HG02943 (cell line): ENCODE data around the gene CACFD1.

Experiments
- ATAC-seq: cut with Tn5 transposase; IDR thresholded peaks from one replicate; pipeline ENCODE4 v1.9.1; 2021; ENCODE audit warnings: mild to moderate bottlenecking, low read depth, moderate library complexity; ENCODE audit not compliant: unreplicated experiment

Gene CACFD1

DNA sequence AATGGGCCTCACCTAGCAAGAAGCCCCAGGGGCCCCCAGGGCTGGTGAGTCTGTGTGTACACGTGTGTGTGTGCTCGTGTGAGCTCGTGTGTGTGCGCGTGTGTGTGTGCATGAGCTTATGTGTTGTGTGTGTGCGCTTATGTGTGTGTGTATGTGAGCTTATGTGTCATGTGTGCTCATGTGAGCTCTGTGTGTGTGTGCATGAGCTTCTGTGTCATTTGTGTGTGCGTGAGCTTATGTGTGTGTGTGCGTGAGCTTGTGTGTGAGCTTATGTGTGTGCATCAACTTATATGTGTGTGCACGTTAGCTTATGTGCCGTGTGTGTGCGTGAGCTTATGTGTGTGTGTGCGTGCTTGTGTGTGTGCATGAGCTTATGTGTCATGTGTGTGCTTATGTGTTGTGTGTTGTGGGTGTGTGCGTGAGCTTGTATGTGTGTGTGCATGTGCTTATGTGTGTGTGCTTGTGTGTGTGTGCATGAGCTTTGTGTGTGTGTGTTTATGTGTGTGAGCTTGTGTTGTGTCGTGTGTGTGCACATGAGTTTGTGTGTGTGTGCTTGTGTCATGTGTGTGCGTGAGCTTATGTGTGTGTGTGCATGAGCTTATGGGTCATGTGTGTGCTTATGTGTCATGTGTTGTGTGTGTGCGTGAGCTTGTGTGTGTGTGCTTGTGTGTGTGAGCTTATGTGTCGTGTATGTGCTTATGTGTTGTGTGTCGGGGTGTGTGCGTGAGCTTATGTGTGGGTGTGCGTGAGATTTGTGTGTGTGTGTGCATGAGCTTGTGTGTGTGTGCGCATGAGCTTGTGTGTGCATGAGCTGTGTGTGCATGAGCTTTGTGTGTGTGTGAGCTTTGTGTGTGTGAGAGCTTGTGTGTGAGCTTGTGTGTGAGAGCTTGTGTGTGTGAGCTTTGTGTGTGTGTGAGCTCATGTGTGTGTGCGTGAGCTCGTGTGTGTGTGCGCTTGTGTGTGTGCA, 35.8 kb downstream of the CACFD1 start:
- ATAC-seq = no peak

DNA sequence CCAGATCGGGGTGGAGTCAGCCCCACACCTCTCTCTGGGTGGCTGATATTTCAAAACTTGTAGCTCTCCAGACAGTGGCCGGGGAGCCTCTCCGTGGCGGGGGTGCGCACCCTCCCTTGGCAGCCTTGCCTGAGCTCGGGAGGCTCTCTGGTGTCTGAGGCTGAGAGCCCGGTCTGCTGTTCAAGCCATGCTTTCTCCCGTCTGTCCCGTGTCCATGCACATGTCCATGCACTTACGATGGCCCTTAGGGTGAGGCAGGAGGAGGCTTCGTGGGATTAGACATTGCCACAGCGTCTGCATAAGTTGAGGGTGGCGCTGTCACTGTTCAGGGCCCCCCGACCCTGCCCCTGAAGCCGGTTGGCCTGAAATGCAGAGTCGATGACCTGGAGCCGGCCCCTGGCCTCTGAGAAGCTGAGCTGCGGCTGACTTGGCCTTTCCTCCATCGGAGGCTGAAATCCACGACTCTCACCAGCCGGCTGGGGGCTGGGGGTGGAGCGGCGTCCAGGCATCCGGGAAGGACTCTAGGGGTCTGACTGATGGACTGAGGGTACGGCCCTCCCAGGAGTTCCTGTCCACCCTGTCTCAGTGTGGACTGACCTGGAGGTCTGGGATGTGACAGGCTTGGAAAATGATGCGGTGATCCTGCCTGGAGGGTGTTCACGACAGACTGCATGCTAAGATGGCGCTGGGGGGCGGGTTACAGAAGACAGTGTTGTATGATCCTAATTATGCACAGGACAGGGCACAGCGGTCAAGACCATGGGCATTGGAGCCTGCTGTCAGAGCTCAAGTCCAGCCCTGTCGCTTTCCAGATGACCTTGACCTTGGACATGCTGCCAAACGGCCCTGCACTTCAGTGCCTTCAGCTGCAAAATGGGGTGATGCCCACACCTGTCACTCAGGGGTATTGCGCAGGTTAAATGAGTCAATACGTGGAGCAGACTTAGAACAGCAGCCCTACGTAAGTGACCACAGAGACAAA, 37.4 kb downstream of the CACFD1 start:
- no peak for ATAC-seq

DNA sequence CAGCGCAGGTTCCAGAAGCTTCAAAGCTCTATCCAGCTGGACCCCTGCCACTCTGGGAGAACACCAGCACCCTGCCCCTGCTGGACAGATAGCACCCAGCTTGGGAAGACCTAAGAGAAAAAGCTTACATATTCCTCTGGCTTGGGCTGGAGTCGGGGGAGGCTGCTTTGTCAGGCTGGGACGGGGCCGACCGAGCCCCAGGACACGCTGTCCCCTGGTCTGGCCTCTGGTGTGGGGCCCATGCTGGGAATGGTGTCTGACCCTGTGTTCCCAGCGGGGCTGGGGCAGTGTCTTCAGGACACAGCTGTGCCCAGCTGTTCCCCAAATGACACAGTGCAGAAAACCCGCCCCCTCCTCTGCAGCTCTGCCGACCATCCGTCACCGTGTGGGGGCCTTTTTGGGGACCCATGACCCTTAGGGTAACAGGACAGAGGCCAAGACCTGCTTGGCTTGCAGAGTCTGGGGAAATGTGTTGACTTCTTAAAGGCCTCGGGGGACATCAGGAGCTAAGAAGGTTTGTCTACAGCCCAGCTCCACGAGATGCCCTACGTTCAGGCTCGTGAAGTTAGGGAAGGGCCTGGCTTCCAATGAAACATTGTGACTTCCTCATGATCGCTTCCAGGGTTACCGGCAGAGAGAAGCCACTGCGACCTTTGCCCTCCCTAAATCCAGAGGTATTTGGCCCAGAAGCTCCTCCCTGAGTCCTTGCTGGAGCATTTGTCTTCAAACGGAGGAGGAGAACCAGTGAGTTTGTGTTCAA, 39.5 kb downstream of the CACFD1 start:
- no peak for ATAC-seq

DNA sequence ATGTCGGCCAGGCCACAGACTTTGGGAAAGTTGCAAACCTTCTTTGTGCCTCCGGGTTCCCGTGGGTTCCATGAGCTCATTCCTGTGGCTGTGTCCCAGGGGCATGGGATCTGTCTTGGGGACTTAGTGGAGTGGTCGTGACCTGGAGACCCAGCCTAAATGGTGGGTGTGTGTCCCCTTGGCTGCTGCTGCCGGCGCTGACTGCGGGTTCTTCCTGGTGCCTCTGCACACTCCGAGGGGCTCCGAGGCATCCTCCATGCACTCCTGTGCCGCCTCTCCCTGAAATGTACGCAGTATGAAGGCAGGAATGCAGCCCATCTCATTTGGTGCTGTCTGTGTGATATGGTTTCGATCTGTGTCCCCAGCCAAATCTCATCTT, 40.1 kb downstream of the CACFD1 start:
- no peak for ATAC-seq

DNA sequence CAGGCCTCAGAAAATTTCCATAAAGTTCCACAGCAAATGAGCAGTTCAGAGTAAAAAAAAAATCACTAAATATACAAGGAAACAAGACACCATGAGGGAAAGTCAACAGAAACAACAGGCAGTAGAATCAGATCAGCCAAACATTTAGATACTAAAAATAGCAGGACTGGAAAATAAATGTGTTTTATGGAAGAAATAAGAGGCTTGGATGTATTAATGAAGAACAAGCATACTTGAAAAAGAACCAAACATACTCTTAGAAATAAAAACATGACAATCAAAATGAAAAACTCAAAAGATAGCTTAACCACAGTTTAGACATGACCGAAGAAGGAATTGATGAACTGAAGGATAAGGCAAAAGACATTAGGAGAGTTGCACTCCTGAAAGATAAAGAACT, 42.3 kb downstream of the CACFD1 start:
- no peak for ATAC-seq

DNA sequence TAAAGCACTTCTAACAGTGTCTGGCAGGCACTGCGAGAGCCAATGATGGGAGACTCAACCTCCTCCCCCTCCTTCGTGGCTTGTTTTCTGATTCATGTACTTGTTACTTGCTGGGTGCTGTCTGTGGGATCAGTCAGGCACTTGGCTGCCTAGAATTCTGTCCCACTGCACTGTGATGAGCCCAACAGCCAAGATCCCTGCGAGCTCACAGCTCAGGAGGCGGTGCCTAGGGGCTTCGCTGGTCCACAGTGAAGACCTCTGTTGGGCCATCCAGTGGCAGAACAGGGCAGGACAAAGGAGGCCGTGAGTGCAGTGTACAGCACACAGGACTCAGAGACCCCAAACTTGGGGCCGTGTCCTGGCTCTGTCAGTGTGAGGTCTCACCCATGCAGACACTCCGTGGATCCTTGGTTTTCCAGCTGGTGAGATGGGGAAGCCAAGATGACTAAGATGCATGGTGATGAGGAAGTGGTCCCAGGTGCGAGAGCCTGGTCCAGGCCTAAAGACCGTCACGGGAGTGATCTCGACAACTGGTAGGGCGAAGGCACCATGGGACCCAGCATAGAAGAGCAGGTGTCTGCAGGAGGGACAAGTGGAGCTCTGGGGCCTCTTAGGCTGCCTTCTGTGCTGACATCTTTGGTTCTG, 45.5 kb downstream of the CACFD1 start:
- no peak for ATAC-seq

DNA sequence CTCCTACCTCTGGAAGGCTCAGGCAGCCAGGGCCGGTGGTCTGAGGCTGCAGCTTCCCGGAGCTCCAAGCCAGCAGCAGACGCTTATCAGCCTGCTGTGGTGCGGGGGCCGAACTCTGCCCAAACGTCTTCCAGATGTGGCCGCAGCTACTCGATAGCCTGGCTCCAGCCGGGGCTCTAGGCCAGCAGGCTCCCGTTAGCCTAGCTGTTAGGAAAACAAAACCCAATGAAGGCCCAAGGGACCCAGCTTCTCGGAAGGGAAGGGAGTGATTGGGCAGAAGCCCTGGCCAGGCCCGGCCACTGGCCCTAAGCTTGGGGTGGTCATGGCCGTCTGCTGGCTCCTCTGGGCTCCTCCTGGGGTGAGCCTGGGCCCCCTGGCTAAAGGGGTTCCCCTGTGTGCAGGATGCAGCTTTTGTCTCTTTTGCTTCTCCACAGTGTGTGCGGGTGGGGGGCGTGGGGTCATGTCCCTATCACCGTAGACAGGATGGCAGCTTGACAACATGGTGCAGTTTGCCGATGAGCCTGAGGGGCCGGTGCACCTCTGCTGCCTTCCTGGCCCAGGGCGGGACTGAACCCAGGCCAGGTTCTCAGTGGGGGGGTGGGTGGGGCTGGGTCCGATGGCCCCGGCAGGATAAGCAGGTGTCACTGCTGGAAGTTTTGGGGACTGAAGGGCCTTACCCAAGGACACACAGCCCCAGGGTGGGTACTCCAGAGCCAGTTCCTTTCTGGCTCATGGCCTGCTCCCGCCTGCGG, 46.3 kb downstream of the CACFD1 start:
- no peak for ATAC-seq

DNA sequence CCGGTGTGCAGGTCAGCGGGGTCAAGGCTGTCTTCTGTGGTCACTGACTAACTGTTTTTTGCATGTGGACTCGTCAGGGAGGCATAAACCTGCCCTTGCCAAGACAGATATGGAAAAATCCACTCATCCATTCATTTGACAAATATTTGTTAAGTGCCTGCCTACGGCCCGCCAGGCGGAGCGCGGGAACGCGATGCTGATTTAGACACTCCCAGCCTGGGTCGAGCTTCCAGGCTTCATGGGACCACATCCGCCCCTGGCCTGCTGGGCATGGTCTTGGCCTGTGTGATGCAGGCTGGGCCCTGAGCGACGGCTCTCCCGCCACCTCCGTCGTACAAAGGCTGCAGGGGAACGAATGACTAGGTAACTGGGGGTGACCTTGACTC, 46.9 kb downstream of the CACFD1 start:
- no peak for ATAC-seq

DNA sequence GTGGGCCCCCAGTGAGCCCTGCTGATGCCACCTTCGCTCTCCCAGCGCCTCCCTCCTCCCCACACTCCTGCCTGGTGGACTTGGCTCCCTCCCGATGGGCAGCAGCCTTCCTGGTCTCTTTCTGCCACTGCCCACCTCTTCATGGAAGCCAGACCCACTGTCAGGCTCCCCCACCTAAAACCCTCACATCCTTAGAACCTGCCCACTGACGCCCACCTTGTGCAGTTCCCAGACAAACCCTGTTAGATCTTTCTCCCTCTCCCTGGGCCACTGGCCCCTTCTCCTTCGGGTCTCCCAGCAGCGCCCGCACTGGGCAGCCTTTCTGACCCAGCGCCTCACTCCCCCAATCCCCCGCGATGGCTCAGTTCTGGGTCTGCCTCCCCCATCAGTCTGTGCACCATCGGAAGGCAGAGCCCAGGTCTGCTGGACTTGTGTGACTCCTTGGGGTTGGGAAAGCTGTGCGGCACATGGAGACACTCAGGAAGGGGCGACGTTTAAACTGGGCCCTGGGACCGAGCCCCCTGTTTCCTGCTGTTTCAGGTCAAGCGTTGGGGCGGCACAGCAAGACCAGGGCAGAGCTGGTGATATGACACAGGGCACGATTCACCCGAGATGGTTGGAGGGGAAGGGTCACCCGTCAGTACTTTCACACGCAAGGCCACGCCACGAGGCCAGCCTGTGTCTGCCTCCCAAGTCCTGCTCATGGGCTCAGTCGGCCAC, 47.6 kb downstream of the CACFD1 start:
- no peak for ATAC-seq

DNA sequence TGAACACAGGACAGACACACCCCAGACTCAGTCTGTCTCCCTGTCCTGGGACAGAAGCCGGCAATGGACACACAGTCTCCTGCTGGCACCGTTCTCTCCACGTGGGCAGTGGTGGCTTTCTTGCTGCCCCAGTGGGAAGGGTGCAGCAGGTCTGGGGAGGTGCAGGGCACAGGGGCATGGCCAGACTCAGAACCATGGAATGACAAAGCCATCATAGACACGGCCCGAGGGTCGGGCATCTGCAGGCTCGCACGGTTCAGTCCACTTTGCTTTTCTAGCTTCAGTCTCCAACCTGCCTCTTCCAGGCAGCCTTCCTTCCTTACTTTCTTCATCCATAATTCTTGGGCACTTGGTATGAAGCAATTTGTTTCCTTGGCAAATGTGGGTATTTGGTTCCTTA, 48.3 kb downstream of the CACFD1 start:
- no peak for ATAC-seq

DNA sequence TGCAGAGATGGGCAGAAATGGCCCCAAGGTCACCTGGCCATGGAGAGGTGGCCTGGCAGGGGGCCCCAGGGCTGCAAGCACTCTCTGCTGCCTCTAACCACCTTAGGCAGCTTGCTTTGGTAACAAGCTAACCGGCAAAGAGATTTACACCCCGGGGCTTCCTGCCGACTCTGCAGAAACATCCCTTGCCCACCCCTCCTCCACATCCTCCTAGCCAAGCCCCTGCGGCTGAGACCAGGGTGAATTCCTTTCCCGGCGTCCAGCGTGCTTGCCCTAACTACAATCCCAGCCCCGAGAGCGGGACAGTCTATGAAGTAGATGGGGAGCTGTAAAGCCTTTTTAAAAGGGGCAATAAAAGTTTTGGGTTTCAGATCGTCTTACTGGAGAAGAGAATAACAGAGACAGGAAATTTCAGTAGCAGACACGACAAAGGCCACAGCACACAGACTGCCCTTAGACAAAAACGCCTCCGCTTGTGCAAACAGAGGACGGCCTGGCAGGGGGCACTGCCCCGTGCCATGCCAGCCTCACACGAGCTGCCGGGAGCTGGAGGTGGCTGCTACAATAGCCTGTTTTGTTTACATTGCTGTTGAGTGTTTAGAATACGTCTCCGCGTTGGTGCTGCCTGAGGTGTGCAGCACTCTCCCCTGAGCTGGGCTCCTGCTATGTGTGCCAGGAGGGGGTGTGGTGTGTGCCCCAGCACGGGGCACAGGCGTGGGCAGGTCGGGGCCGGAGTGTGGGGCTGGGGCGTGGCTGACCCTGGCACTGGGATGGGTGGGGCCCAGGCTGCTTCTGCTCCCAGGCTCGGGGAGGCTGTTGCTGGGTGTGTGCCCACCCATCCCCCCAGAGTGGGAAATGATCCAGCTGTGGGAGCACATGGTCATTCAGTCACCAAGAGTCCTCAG, 49.7 kb downstream of the CACFD1 start:
- no peak for ATAC-seq

DNA sequence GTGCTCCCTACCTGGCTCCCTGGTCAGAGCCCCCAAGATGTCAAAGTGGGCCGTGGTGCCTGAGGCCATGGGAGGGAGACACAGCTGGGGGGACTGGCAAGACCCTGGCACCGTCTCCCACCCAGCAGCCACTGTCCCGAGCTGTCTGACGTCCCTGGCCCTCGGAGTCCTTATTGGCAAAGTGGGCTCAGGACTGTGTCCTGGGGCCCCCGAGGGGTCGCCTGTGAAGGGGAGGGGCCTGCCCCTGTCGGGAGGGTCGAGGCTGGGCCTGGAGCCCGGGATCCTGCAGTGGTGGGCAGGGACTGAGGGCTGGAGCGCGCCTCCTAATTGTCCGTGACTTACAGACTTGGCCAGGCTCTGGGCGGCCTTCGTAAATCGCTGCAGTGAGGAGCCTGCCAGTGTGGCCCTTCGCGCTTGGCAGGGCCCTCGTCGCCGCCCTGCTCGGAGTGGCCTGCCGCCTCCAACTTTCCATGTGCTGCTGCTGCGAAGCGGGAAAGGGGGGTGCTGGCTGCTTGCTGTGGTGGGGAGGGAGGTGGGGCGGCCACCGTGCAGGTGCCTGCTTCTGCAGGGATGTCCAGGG, 51.2 kb downstream of the CACFD1 start:
- no peak for ATAC-seq

DNA sequence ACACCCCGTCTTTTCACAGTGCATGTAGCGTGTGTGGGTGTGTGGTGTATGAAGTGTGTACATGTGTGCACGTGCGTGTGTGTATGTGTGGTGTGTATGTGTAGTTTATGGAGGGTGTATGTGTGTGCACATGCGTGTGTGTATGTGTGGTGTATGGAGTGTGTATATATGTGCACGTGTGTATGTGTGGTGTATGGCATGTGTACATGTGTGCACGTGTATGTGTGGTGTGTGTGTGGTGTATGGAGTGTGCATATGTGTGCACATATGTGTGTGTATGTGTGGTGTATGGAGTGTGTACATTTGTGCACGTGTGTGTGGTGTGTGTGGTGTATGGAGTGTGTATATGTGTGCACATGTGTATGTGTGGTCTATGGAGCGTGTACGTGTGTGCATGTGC, 51.8 kb downstream of the CACFD1 start:
- no peak for ATAC-seq

DNA sequence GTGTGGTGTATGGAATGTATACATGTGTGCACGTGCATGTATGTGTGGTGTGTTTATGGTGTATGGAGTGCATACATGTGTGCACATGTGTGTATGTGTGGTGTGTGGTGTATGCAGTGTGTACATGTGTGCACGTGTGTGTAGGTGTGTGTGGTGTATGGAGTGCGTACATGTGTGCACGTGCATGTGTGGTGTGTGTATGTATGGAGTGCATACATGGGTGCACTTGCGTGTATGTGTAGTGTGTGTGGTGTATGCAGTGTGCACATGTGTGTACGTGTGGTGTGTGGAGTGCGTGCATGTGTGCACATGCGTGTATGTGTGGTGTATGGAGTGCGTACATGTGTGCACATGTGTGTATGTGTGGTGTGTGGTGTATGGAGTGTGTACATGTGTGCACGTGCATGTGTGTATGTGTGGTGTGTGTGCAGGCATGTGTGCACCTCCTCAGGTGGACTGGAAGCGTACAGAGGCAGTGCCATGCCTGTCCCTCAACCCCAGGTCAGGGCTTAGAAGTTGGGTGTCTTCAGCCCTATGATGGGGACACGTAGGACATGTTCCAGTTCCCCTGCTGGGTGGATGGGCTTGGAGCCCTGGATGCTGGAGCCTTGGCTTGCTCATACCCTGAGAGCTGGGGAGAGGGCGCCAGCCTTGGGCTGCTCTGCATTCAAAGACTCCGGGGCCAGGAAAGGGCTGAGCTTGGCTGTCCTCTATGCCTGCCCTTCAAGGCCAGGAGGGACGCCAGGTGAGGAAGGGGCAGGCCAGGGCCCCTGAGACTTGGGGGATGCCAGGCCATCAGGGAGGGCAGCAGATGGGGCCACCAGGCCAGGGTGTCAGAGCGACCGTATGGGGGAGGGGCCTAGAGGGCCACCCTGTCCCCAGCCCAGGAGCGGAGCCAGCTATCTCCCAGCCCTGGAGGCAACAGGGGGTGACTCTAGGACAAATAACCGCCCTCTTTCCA, 52.8 kb downstream of the CACFD1 start:
- ATAC-seq = no peak

DNA sequence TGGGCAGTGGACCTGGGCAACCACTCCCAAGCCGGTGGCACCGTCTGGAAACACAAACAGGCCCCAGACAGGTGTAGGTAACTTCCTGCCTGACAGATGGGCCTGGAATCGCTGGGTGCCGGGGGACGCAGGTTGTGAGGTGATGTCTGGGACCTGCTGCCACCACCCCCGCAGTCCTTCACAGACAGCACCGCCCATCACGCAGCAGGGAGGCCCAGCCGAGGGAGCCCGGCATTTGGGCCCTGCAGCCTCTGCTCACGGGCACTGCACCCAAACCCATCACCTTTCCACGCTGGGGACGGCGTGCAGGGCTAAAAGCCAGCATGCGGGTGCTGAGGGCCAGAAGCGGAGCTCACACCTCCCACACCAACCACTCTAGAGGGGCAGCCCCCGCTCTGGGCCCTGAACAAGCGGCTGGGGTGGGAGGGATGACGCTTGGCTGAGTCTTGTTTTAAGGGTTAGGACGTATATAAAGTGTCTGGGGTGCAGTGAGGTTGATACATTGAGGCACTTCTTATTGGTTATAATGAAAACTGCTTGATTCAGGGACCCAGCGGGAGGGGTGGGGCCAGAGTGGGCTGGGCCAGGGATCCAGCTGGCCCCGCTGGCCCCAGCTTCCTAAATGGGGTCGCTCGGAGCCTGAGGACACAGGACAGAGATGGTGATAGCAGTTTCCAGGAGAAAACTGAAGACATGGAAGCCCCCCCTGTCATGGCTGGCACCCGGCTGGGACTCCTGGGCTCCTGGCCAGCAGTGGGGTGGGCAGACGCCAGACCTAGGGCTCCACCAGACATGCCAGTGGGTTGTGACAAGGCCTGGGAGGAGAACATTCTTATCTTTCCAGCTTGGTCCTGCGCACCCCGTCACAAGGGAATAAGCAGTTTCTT, 53.7 kb downstream of the CACFD1 start:
- no peak for ATAC-seq
